Measurements from ENCODE around the gene TCAIM. TPM values are rescaled to one million over a fixed set of nuclear protein-coding genes. Genes with fewer than 3 reads are reported as not detected.

TCAIM gene
- polyA plus RNA-seq, 1 experiment, result 10.1 TPM

- ChIA-PET POLR2A (no interaction called here), CTCF (interaction anchor here (7.0 kb wide), 1 partner anchor 11 kb away, joined by 35 read pairs; no protein-coding TSS in a partner anchor)
- TF ChIP-seq CTCF (IDR thresholded peaks at IDR 0.05; ENCODE audit: insufficient read depth, low read depth, low read length), result no peak
- DNase-seq (ENCODE audit: low read depth), result no peak
- peaks cover 3% of the 10 kb centered on the region; the same call in 1 of the 2 replicates for H3K27me3 ChIP-seq (ENCODE audit: control insufficient read depth, insufficient read depth, low read length)
- H3K4me3 ChIP-seq (ENCODE audit: low read depth, low read length), result no peak overlapping the region
- H3K36me3 ChIP-seq (ENCODE audit: control insufficient read depth, insufficient read depth, low read length), result no peaks in the 10 kb centered on the region
These were observed 4.2 kb upstream of the TCAIM start for GRCh38 chr3:44334326-44334725.

- Histone ChIP-seq H3K4me3 (ENCODE audit: low read depth, low read length) (peak overlapping the region; percentile 94), H3K36me3 (ENCODE audit: control insufficient read depth, insufficient read depth, low read length) (no peaks in the 10 kb centered on the region), H3K27me3 (ENCODE audit: control insufficient read depth, insufficient read depth, low read length) (peaks cover 2% of the 10 kb centered on the region; the same call in 1 of the 2 replicates)
- CTCF ChIA-PET, result interaction anchor here (2.2 to 7.0 kb wide), 3 partner anchors 9 to 576 kb away, joined by 5 to 35 read pairs (median 8); no protein-coding TSS in a partner anchor
- POLR2A ChIA-PET, result no interaction called here
- TF ChIP-seq CTCF (IDR thresholded peaks at IDR 0.05; ENCODE audit: insufficient read depth, low read depth, low read length), result no peak
- no peak for DNase-seq (ENCODE audit: low read depth)
These were observed 1.2 kb upstream of the TCAIM start for GRCh38 chr3:44337248-44337785.

DNA sequence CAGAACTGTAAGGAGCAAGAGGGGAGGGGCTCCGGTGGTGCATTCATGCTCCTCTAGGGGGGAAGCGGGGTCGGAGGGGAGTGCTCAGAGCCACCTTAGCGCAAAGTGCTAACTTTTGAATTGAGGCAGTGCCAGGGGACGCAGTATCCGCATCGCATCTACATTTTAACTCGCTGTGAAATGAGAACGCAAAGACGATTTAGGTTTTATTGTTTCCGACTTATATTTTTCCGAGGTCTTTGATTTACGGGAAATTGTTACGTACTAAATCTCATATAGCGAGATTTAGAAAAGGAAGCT, 212 bp downstream of the TCAIM start:
- no peaks in the 10 kb centered on the region for H3K27me3 ChIP-seq (ENCODE audit: control insufficient read depth, insufficient read depth, low read length)
- ChIA-PET CTCF (interaction anchor here (2.2 to 7.0 kb wide), 3 partner anchors 10 to 575 kb away, joined by 5 to 35 read pairs (median 8); no protein-coding TSS in a partner anchor), POLR2A (interaction anchor here (1.2 kb wide), 1 partner anchor 17 kb away, joined by 3 read pairs; no protein-coding TSS in a partner anchor)
- H3K36me3 ChIP-seq (ENCODE audit: control insufficient read depth, insufficient read depth, low read length), result no peaks in the 10 kb centered on the region
- TF ChIP-seq CTCF (IDR thresholded peaks at IDR 0.05; ENCODE audit: insufficient read depth, low read depth, low read length), result no peak
- DNase-seq (ENCODE audit: low read depth), result no peak
- peak overlapping the region; percentile 94 for H3K4me3 ChIP-seq (ENCODE audit: low read depth, low read length)

DNA sequence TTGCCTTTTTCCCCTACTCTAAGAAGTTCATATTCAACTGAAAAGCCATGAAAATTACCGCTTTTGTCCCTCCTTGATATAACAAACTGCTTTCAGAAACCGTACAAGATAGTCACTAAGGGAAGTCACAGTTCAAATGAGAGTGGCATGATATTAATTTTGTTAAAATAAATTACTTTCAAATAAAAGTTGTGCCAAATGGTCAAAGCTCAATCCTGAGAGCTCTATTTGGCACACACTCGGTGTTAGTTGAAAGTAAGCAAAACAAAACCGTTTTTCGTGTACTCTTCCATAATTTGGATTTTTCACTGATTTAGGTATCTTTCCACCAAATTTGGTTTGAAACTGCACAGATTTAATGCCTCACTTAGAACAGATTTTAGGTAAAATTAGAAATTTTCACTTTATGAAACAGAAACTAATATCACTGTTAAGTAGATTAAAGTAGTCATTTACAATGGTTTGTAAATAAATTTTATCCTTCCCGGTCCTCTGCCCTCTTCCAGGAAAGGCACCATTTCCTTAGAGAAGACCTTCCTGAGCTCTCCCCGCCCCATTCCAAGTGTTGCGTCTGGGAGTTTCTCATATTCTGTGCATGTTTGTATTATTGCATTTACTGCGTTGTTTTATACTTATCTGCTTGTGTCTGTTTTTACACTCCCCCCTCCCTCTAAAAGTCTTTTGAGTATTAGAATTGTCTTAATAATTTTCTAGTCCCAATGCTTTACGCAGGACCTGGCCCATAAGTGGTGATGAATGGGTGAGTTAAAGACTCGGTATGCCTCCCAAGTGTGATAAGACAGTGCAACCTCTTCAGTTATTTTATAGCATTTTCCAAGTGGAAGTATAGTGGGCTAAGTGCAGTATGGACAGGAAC, 853 bp downstream of the TCAIM start:
- ChIA-PET CTCF (interaction anchor here (2.2 to 7.0 kb wide), 2 partner anchors 16 to 574 kb away, joined by 5 to 35 read pairs; no protein-coding TSS in a partner anchor), POLR2A (interaction anchor here (1.2 kb wide), 1 partner anchor 16 kb away, joined by 3 read pairs; no protein-coding TSS in a partner anchor)
- no peak for TF ChIP-seq CTCF (IDR thresholded peaks at IDR 0.05; ENCODE audit: insufficient read depth, low read depth, low read length)
- Histone ChIP-seq H3K4me3 (ENCODE audit: low read depth, low read length) (peak overlapping the region; percentile 94), H3K36me3 (ENCODE audit: control insufficient read depth, insufficient read depth, low read length) (no peaks in the 10 kb centered on the region), H3K27me3 (ENCODE audit: control insufficient read depth, insufficient read depth, low read length) (no peaks in the 10 kb centered on the region)
- no peak for DNase-seq (ENCODE audit: low read depth)

DNA sequence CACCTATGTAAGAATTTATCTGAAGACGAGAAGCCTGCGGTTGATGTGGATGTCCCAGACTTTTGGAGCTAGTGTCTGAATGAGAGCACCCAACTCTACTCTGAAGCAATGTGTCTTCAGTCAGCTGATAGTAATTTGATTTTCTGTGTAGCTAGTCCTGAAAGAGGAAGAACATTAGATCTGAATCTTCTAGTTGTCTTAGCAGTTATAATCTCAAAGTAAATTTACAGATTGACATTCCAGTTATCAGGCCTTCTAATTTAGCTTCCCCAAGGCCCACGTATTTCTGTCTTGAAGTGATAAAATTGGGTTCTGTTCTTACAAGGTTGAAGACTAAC, 1.5 kb downstream of the TCAIM start:
- Histone ChIP-seq H3K27me3 (ENCODE audit: control insufficient read depth, insufficient read depth, low read length) (no peaks in the 10 kb centered on the region), H3K4me3 (ENCODE audit: low read depth, low read length) (no peak overlapping the region), H3K36me3 (ENCODE audit: control insufficient read depth, insufficient read depth, low read length) (no peaks in the 10 kb centered on the region)
- TF ChIP-seq CTCF (IDR thresholded peaks at IDR 0.05; ENCODE audit: insufficient read depth, low read depth, low read length), result no peak
- CTCF ChIA-PET, result interaction anchor here (7.0 kb wide), 1 partner anchor 17 kb away, joined by 35 read pairs; no protein-coding TSS in a partner anchor
- POLR2A ChIA-PET, result no interaction called here
- DNase-seq (ENCODE audit: low read depth), result no peak
